HG02943 (cell line): ENCODE data around the gene ZCWPW2.

ENCODE experiments used
- ATAC-seq: cut with Tn5 transposase; IDR thresholded peaks from one replicate; pipeline ENCODE4 v1.9.1; 2021; ENCODE audit warnings: mild to moderate bottlenecking, low read depth, moderate library complexity; ENCODE audit not compliant: unreplicated experiment

Gene ZCWPW2

GRCh38 chr3:28348629-28349468, at the start of gene ZCWPW2, which contains the start of gene AZI2:
TSS of gene ZCWPW2 (plus strand) at chr3:28348721. CDS start at chr3:28413069, 64,348 bp downstream.
TSS of gene AZI2 (minus strand) at chr3:28348824. CDS start at chr3:28340617, 8,207 bp downstream.
- ATAC-seq: peak; percentile 92

- ATAC-seq: no peak
Measured at GRCh38 chr3:28299705-28300104, 48.8 kb upstream of the ZCWPW2 start.

- ATAC-seq: no peak
Measured at GRCh38 chr3:28300345-28300962, 48.1 kb upstream of the ZCWPW2 start.

- ATAC-seq: no peak
Measured at GRCh38 chr3:28301688-28302087, 46.8 kb upstream of the ZCWPW2 start.

- ATAC-seq: no peak
Measured at GRCh38 chr3:28308196-28308595, 40.3 kb upstream of the ZCWPW2 start.

GRCh38 chr3:28315711-28316110, 32.8 kb upstream of the ZCWPW2 start:
- no peak for ATAC-seq

GRCh38 chr3:28316226-28316625, 32.3 kb upstream of the ZCWPW2 start:
- no peak for ATAC-seq

GRCh38 chr3:28317438-28318022, 31.0 kb upstream of the ZCWPW2 start:
- ATAC-seq: peak; percentile 82

GRCh38 chr3:28320981-28321380, 27.5 kb upstream of the ZCWPW2 start:
- no peak for ATAC-seq

- ATAC-seq: no peak
Measured at GRCh38 chr3:28322464-28322863, 26.1 kb upstream of the ZCWPW2 start.

GRCh38 chr3:28326458-28326926, 22.0 kb upstream of the ZCWPW2 start:
- no peak for ATAC-seq

- ATAC-seq: no peak
Measured at GRCh38 chr3:28328188-28329151, 20.1 kb upstream of the ZCWPW2 start.

- ATAC-seq: no peak
Measured at GRCh38 chr3:28334552-28334951, 14.0 kb upstream of the ZCWPW2 start.

GRCh38 chr3:28335246-28335645, 13.3 kb upstream of the ZCWPW2 start:
- no peak for ATAC-seq

GRCh38 chr3:28337230-28337629, 11.3 kb upstream of the ZCWPW2 start:
- no peak for ATAC-seq

GRCh38 chr3:28343144-28343543, 5.4 kb upstream of the ZCWPW2 start:
- ATAC-seq: no peak

- no peak for ATAC-seq
Measured at GRCh38 chr3:28345690-28346089, 2.8 kb upstream of the ZCWPW2 start.

GRCh38 chr3:28347374-28348264, 902 bp upstream of the ZCWPW2 start:
- no peak for ATAC-seq

- no peak for ATAC-seq
Measured at GRCh38 chr3:28348265-28348628, 274 bp upstream of the ZCWPW2 start.
